C4-2B (cell line): Measurements from ENCODE around the gene CYP3A5.
"Not testable (repeated sequence)": the region's sequence is repeated elsewhere in the genome, so short reads cannot be mapped to it uniquely, and the experiment has no call there.

Experiments
- ZFX ChIP-seq: fragments of 450-650 bp; IDR thresholded peaks from 2 replicates; pipeline ENCODE4 v1.6.1; 2017
- TF ChIP-seq, protein P1 (sequence below): fragments of 450-650 bp; conservative IDR thresholded peaks from 2 replicates; pipeline ENCODE4 v1.5.1; 2017; ENCODE audit warnings: mild to moderate bottlenecking

GRCh38 chr7:99657879-99658278 lies 21.9 kb downstream of the CYP3A5 start:
- TF ChIP-seq, protein P1, sequence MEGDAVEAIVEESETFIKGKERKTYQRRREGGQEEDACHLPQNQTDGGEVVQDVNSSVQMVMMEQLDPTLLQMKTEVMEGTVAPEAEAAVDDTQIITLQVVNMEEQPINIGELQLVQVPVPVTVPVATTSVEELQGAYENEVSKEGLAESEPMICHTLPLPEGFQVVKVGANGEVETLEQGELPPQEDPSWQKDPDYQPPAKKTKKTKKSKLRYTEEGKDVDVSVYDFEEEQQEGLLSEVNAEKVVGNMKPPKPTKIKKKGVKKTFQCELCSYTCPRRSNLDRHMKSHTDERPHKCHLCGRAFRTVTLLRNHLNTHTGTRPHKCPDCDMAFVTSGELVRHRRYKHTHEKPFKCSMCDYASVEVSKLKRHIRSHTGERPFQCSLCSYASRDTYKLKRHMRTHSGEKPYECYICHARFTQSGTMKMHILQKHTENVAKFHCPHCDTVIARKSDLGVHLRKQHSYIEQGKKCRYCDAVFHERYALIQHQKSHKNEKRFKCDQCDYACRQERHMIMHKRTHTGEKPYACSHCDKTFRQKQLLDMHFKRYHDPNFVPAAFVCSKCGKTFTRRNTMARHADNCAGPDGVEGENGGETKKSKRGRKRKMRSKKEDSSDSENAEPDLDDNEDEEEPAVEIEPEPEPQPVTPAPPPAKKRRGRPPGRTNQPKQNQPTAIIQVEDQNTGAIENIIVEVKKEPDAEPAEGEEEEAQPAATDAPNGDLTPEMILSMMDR, result not testable (repeated sequence)
- not testable (repeated sequence) for TF ChIP-seq ZFX
